ENCODE data around the gene CAPN1. TPM values are rescaled to one million over a fixed set of nuclear protein-coding genes. Genes with fewer than 3 reads are reported as not detected.

CAPN1 gene
- total RNA-seq, 1 experiment from 2014 or later: 175 TPM

GRCh38 chr11:65169164-65169641 is 12.5 kb upstream of the CAPN1 start:
- Histone ChIP-seq H3K4me1 (ENCODE audit: insufficient read depth, low read length) (no peaks in the 10 kb centered on the region; the same call in 1 of the 2 replicates), H4K8ac (replicated peaks; ENCODE audit: insufficient read length, low read depth, low read length) (peak overlapping the region; percentile 71), H3K27me3 (ENCODE audit: insufficient read depth, low read length) (no peaks in the 10 kb centered on the region), H3K14ac (ENCODE audit: insufficient read depth, low read length) (no peak overlapping the region), H2AFZ (ENCODE audit: low read length) (no peak overlapping the region), H2BK15ac (ENCODE audit: low read depth, low read length) (peak overlapping the region; percentile 86; the same call in 1 of the 2 replicates), H2BK12ac (ENCODE audit: insufficient read length, low read depth, low read length) (no peak overlapping the region), H3K27ac (ENCODE audit: insufficient read length, low read depth, low read length) (no peak overlapping the region), H3K79me1 (ENCODE audit: insufficient read depth, low read depth, low read length, poor library complexity, severe bottlenecking) (no peaks in the 10 kb centered on the region), H4K91ac (ENCODE audit: insufficient read length, low read depth, low read length) (no peak overlapping the region), H3K4me2 (ENCODE audit: insufficient read depth, insufficient read length, low read length) (no peak overlapping the region), H3K9me3 (ENCODE audit: control insufficient read depth, low read depth, low read length) (no peaks in the 10 kb centered on the region), H2BK20ac (ENCODE audit: low read depth, low read length, poor library complexity, severe bottlenecking) (no peak overlapping the region), H4K5ac (ENCODE audit: insufficient read length, low read depth, low read length) (no peak overlapping the region), H3K9ac (ENCODE audit: extremely low read depth, insufficient read length, low read length) (no peak overlapping the region), H3K23ac (ENCODE audit: insufficient read length, low read depth, low read length) (no peak overlapping the region), H3K18ac (ENCODE audit: insufficient read length, low read depth, low read length) (peak overlapping the region; percentile 42), H3K4ac (ENCODE audit: low read depth, low read length) (no peak overlapping the region), H3T11ph (ENCODE audit: low read length) (no peak overlapping the region), H2AK5ac (ENCODE audit: insufficient read length, low read length) (no peak overlapping the region), H2BK120ac (ENCODE audit: low read depth, low read length, poor library complexity, severe bottlenecking) (no peak overlapping the region), H3K56ac (ENCODE audit: insufficient read length, low read depth, low read length) (no peak overlapping the region), H4K20me1 (ENCODE audit: control insufficient read depth, insufficient read depth, insufficient read length) (no peaks in the 10 kb centered on the region), H2BK5ac (ENCODE audit: insufficient read length, low read length) (no peak overlapping the region), H3K79me2 (ENCODE audit: insufficient read depth, low read length) (no peaks in the 10 kb centered on the region), H3K23me2 (ENCODE audit: insufficient read length, low read depth, low read length, poor library complexity, severe bottlenecking) (no peaks in the 10 kb centered on the region)
- H3K27me3 Mint-ChIP-seq (ENCODE audit: low read depth): no peaks in the 10 kb centered on the region; the same call in 1 of the 2 replicates
- no peaks in the 10 kb centered on the region for H3K9me3 Mint-ChIP-seq
- no peak overlapping the region for H3K4me3 Mint-ChIP-seq
- no CpG with 5 or more reads among the region's 11 CpGs for WGBS (ENCODE audit: extremely low coverage, insufficient read length, low lambda C conversion rate)
- TF ChIP-seq, protein P1, sequence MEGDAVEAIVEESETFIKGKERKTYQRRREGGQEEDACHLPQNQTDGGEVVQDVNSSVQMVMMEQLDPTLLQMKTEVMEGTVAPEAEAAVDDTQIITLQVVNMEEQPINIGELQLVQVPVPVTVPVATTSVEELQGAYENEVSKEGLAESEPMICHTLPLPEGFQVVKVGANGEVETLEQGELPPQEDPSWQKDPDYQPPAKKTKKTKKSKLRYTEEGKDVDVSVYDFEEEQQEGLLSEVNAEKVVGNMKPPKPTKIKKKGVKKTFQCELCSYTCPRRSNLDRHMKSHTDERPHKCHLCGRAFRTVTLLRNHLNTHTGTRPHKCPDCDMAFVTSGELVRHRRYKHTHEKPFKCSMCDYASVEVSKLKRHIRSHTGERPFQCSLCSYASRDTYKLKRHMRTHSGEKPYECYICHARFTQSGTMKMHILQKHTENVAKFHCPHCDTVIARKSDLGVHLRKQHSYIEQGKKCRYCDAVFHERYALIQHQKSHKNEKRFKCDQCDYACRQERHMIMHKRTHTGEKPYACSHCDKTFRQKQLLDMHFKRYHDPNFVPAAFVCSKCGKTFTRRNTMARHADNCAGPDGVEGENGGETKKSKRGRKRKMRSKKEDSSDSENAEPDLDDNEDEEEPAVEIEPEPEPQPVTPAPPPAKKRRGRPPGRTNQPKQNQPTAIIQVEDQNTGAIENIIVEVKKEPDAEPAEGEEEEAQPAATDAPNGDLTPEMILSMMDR (conservative IDR thresholded peaks at IDR 0.05): no peak
- DNase-seq: no peak
- H3K4me1 Mint-ChIP-seq: peaks cover 7 to 15% of the 10 kb centered on the region in 2 experiments
- H3K27ac Mint-ChIP-seq: peak overlapping the region in 2 of 3 experiments; percentile 43 to 83; a peak in 3 of 7 replicates
- no peaks in the 10 kb centered on the region; a peak in 1 of 7 replicates for H3K36me3 Mint-ChIP-seq (ENCODE audit: insufficient read depth in 1 of 3, low read depth in 3 of 3)

Data from H9 (cell line).